Fibroblast of villous mesenchyme (primary cell): ENCODE results near the gene CDK3. TPM values are rescaled to one million over a fixed set of nuclear protein-coding genes. Genes with fewer than 3 reads are reported as not detected.
A peak's percentile ranks its signal among the peaks of the same experiment; 100 is the strongest.
"Not testable (repeated sequence)": the region's sequence is repeated elsewhere in the genome, so short reads cannot be mapped to it uniquely, and the experiment has no call there.

ENCODE experiments used
- DNase-seq: peaks from one replicate; pipeline ENCODE4 v3.0.0-alpha.2; 2010; ENCODE audit warnings: low read depth
- H3K4me3 ChIP-seq: 2 replicates; pipeline ENCODE4 v1.5.1; 2011; ENCODE audit warnings: low read depth, mild to moderate bottlenecking, low read length
- CTCF ChIP-seq: IDR thresholded peaks from 2 replicates; pipeline ENCODE4 v1.5.1; 2012; ENCODE audit warnings: low read depth, mild to moderate bottlenecking, low read length; ENCODE audit not compliant: insufficient read depth
- total RNA-seq: library from RNA; depleted of rRNA; stranded (reverse); fragments of >200 nt; gene quantifications from 2 replicates; pipeline ENCODE4 v1.2.3, GENCODE V29; 2012

CDK3 gene
- 0.64 and 2.2 TPM in 2 replicates for total RNA-seq

- no peak for DNase-seq
- no peak for TF ChIP-seq CTCF
- H3K4me3 ChIP-seq: no peak within 1 kb of the TSS
These were observed at the start of gene CDK3 for GRCh38 chr17:76000755-76001521. CDK3 (plus strand) TSS chr17:76000855; CDS start chr17:76001426, 571 bp downstream.

GRCh38 chr17:75950855-75951554 lies 49.6 kb upstream of the CDK3 start:
- no peak for DNase-seq
- TF ChIP-seq CTCF: no peak

GRCh38 chr17:75959051-75959838 lies 41.4 kb upstream of the CDK3 start:
- no peak for TF ChIP-seq CTCF
- peak; percentile 59 for DNase-seq
- no peak overlapping the region for H3K4me3 ChIP-seq

More at GRCh38 chr17:75950855-75951554, 49.6 kb upstream of the CDK3 start:
- no peak overlapping the region for H3K4me3 ChIP-seq

GRCh38 chr17:75959839-75960511 lies 40.7 kb upstream of the CDK3 start:
- no peak for DNase-seq
- TF ChIP-seq CTCF: no peak
- H3K4me3 ChIP-seq: no peak overlapping the region

- no peak for TF ChIP-seq CTCF
- no peak for DNase-seq
- H3K4me3 ChIP-seq: no peak overlapping the region
These were observed 35.2 kb upstream of the CDK3 start for GRCh38 chr17:75965468-75965867.

- not testable (repeated sequence) for H3K4me3 ChIP-seq, DNase-seq
These were observed 31.6 kb upstream of the CDK3 start for GRCh38 chr17:75969044-75969443.
